GM12878 (cell line): ENCODE results near the gene AURKAIP1. TPM values are rescaled to one million over a fixed set of nuclear protein-coding genes. Genes with fewer than 3 reads are reported as not detected.
A peak's percentile ranks its signal among the peaks of the same experiment; 100 is the strongest.

Source experiments
- BHLHE40 ChIP-seq, 2 experiments: fragments of 450-650 bp in 1 of 2; IDR thresholded peaks; 2 replicates each; pipeline ENCODE4 v1.6.1; 2011 to 2017; ENCODE audit warnings: low read depth in 2 of 2, borderline replicate concordance in 1 of 2, improper control_type of control experiment in 1 of 2, low read length in 1 of 2, mild to moderate bottlenecking in 1 of 2
- CBFB ChIP-seq: IDR thresholded peaks from 2 replicates; pipeline ENCODE4 v1.6.1; 2016; ENCODE audit warnings: antibody characterized with exemption, low read depth
- CEBPB ChIP-seq, 2 experiments: fragments of 150-350 bp in 1 of 2; IDR thresholded peaks; 2 replicates each; pipeline ENCODE4 v1.6.1; 2012 to 2014; ENCODE audit warnings: low read depth in 2 of 2, low read length in 2 of 2, borderline replicate concordance in 1 of 2, inconsistent platforms in 1 of 2
- CREM ChIP-seq: IDR thresholded peaks from 2 replicates; pipeline ENCODE4 v1.6.1; 2014; ENCODE audit warnings: antibody characterized with exemption, low read depth
- EGR1 ChIP-seq, 2 experiments: IDR thresholded peaks; 1 replicate in 1 of 2; 2 replicates in 1 of 2; pipeline ENCODE4 v1.6.1; 2011 to 2012; ENCODE audit warnings: low read depth in 2 of 2, low read length in 2 of 2, borderline replicate concordance in 1 of 2, mild to moderate bottlenecking in 1 of 2, moderate library complexity in 1 of 2
- IKZF1 ChIP-seq: fragments of 450-650 bp; conservative IDR thresholded peaks from 2 replicates; pipeline ENCODE4 v1.6.1; 2017; ENCODE audit warnings: antibody characterized with exemption, mild to moderate bottlenecking
- LARP7 ChIP-seq: fragments of 450-650 bp; IDR thresholded peaks from 2 replicates; pipeline ENCODE4 v1.6.1; 2017; ENCODE audit warnings: mild to moderate bottlenecking
- MYB ChIP-seq: fragments of 150-350 bp; IDR thresholded peaks from 2 replicates; pipeline ENCODE4 v1.6.1; 2014; ENCODE audit warnings: mild to moderate bottlenecking, low read depth, low read length, borderline replicate concordance
- NBN ChIP-seq: fragments of 450-650 bp; IDR thresholded peaks from 2 replicates; pipeline ENCODE4 v1.6.1; 2016
- NFYA ChIP-seq: IDR thresholded peaks from 2 replicates; pipeline ENCODE4 v1.6.1; 2011; ENCODE audit warnings: low read depth, mild to moderate bottlenecking, low read length, improper control_type of control experiment, borderline replicate concordance
- NR2C1 ChIP-seq: fragments of 450-650 bp; IDR thresholded peaks from 2 replicates; pipeline ENCODE4 v1.6.1; 2017; ENCODE audit warnings: antibody characterized with exemption, mild to moderate bottlenecking, moderate library complexity
- NRF1 ChIP-seq: conservative IDR thresholded peaks from 2 replicates; pipeline ENCODE4 v1.6.1; 2011; ENCODE audit warnings: mild to moderate bottlenecking, low read depth, low read length, improper control_type of control experiment
- POLR2AphosphoS5 ChIP-seq: IDR thresholded peaks from 2 replicates; pipeline ENCODE4 v1.6.1; 2011; ENCODE audit warnings: mild to moderate bottlenecking, low read length, inconsistent platforms
- TAF1 ChIP-seq: IDR thresholded peaks from 2 replicates; pipeline ENCODE4 v1.6.1; 2011; ENCODE audit warnings: mild to moderate bottlenecking, low read depth, low read length, borderline replicate concordance
- YY1 ChIP-seq: IDR thresholded peaks from 2 replicates; pipeline ENCODE4 v1.6.1; 2011; ENCODE audit warnings: low read depth, mild to moderate bottlenecking, low read length
- ZNF207 ChIP-seq: fragments of 450-650 bp; IDR thresholded peaks from 2 replicates; pipeline ENCODE4 v1.6.1; 2014; ENCODE audit warnings: antibody characterized with exemption, mild to moderate bottlenecking, borderline replicate concordance
- polyA plus RNA-seq, 11 experiments: library from polyadenylated mRNA; depleted of rRNA in 4 of 11; unstranded in 6 of 11; stranded (reverse) in 5 of 11; fragments of >200 nt; fragmentation: Nextera tagmentation in 4 of 11; fragmentation: Illumina TruSeq in 1 of 11; extraction: Ambion mirVana in 4 of 11; extraction: Trizol in 1 of 11; gene quantifications; 1 replicate in 1 of 11; 2 replicates in 10 of 11; pipeline versions ENCODE4 v1.2.1 to v1.2.3, GENCODE V29; 2011 to 2016; ENCODE audit warnings: inconsistent platforms in 2 of 11, missing spikeins in 2 of 11, low read depth in 1 of 11
- total RNA-seq, 4 experiments: library from RNA; depleted of rRNA in 3 of 4; stranded (reverse); fragments of >200 nt in 3 of 4; fragmentation: Illumina TruSeq in 1 of 4; extraction: Trizol in 1 of 4; gene quantifications; 2 replicates each; pipeline versions ENCODE4 v1.2.1 to v1.2.3, GENCODE V29; 2013 to 2021
- TF ChIP-seq, protein P1 (sequence below): fragments of 450-650 bp; IDR thresholded peaks from 2 replicates; pipeline ENCODE4 v1.6.1; 2017; ENCODE audit warnings: antibody characterized with exemption, mild to moderate bottlenecking, moderate library complexity
- TF ChIP-seq, protein P2 (sequence below): IDR thresholded peaks from 2 replicates; pipeline ENCODE4 v1.6.1; 2011; ENCODE audit warnings: mild to moderate bottlenecking, low read depth, low read length, moderate library complexity; ENCODE audit not compliant: insufficient replicate concordance
- TF ChIP-seq, protein P3 (sequence below): IDR thresholded peaks from 2 replicates; pipeline ENCODE4 v1.6.1; 2011; ENCODE audit warnings: borderline replicate concordance, low read depth, mild to moderate bottlenecking, moderate library complexity, low read length; ENCODE audit not compliant: insufficient read depth, poor library complexity, severe bottlenecking
- TF ChIP-seq, protein P4 (sequence below): fragments of 450-650 bp; IDR thresholded peaks from 2 replicates; pipeline ENCODE4 v1.6.1; 2017; ENCODE audit warnings: mild to moderate bottlenecking, moderate library complexity

Gene AURKAIP1
- total and polyA plus RNA-seq, 10 of the 15 experiments (the other 5 are each of a cell fraction or from before 2014, with no cell fraction given): 6.5 to 366 (median 120) TPM

DNA sequence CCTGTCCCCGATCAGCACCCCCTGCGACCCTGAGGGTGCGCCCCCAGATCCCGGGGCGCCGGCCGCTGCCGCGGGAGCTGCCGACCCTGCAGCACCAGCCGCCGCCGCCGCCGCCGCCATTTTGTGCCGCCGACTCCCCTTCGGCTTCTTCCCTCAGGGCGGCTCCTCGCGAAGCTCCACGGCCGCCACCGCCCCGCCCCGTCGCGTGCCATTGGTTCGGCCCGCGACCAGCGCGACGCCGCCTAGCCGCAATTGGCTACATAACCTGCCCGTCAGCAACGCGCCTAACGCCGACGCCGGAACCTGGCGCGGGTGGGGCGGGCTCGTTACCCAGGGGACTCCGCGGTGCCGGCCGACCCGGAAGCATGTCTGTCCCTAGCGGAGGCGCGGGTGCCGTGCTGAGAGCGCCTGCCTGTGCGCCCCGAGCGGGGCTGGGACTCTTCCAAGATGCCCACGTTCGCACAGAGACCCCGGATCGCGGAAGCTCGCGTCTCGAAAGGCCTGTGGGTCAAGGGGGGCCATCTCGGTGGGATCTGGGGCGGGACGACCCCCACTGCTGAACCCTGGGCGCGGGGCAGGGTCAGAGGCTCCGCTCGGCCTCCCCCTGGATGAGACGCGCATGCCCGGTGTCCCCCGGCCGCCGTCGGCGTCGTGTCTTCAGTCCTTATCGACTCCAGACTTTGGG, 24.3 kb upstream of the AURKAIP1 start, which contains the start of gene CCNL2 (continued):
- peak; percentile 85 for TF ChIP-seq POLR2AphosphoS5
- no peak; the same call in 1 of the 2 replicates for TF ChIP-seq NRF1
- peak in 1 of 2 experiments; percentile 52; a peak in 1 of 3 replicates for TF ChIP-seq EGR1 (IDR thresholded peaks at IDR 0.05; ENCODE audit: borderline replicate concordance in 1 of 2, low read depth in 2 of 2, low read length in 2 of 2)
- TF ChIP-seq MYB: no peak
- TF ChIP-seq, protein P1, sequence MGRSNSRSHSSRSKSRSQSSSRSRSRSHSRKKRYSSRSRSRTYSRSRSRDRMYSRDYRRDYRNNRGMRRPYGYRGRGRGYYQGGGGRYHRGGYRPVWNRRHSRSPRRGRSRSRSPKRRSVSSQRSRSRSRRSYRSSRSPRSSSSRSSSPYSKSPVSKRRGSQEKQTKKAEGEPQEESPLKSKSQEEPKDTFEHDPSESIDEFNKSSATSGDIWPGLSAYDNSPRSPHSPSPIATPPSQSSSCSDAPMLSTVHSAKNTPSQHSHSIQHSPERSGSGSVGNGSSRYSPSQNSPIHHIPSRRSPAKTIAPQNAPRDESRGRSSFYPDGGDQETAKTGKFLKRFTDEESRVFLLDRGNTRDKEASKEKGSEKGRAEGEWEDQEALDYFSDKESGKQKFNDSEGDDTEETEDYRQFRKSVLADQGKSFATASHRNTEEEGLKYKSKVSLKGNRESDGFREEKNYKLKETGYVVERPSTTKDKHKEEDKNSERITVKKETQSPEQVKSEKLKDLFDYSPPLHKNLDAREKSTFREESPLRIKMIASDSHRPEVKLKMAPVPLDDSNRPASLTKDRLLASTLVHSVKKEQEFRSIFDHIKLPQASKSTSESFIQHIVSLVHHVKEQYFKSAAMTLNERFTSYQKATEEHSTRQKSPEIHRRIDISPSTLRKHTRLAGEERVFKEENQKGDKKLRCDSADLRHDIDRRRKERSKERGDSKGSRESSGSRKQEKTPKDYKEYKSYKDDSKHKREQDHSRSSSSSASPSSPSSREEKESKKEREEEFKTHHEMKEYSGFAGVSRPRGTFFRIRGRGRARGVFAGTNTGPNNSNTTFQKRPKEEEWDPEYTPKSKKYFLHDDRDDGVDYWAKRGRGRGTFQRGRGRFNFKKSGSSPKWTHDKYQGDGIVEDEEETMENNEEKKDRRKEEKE: no peak
- TF ChIP-seq, protein P2, sequence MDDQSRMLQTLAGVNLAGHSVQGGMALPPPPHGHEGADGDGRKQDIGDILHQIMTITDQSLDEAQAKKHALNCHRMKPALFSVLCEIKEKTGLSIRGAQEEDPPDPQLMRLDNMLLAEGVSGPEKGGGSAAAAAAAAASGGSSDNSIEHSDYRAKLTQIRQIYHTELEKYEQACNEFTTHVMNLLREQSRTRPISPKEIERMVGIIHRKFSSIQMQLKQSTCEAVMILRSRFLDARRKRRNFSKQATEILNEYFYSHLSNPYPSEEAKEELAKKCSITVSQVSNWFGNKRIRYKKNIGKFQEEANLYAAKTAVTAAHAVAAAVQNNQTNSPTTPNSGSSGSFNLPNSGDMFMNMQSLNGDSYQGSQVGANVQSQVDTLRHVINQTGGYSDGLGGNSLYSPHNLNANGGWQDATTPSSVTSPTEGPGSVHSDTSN: peak; percentile 98
- peak; percentile 79; the same call in 1 of the 2 replicates for TF ChIP-seq ZNF207
- TF ChIP-seq IKZF1: peak; percentile 85
- peak; percentile 47 for TF ChIP-seq NFYA
- TF ChIP-seq CBFB: peak; percentile 68; the same call in 1 of the 2 replicates
- peak; percentile 91 for TF ChIP-seq CREM
- TF ChIP-seq NR2C1: peak; percentile 89
- TF ChIP-seq, protein P3, sequence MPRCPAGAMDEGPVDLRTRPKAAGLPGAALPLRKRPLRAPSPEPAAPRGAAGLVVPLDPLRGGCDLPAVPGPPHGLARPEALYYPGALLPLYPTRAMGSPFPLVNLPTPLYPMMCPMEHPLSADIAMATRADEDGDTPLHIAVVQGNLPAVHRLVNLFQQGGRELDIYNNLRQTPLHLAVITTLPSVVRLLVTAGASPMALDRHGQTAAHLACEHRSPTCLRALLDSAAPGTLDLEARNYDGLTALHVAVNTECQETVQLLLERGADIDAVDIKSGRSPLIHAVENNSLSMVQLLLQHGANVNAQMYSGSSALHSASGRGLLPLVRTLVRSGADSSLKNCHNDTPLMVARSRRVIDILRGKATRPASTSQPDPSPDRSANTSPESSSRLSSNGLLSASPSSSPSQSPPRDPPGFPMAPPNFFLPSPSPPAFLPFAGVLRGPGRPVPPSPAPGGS: peak; percentile 23
- no peak for TF ChIP-seq CEBPB (IDR thresholded peaks at IDR 0.05; ENCODE audit: borderline replicate concordance in 1 of 2, low read depth in 2 of 2, low read length in 2 of 2)
- TF ChIP-seq, protein P4, sequence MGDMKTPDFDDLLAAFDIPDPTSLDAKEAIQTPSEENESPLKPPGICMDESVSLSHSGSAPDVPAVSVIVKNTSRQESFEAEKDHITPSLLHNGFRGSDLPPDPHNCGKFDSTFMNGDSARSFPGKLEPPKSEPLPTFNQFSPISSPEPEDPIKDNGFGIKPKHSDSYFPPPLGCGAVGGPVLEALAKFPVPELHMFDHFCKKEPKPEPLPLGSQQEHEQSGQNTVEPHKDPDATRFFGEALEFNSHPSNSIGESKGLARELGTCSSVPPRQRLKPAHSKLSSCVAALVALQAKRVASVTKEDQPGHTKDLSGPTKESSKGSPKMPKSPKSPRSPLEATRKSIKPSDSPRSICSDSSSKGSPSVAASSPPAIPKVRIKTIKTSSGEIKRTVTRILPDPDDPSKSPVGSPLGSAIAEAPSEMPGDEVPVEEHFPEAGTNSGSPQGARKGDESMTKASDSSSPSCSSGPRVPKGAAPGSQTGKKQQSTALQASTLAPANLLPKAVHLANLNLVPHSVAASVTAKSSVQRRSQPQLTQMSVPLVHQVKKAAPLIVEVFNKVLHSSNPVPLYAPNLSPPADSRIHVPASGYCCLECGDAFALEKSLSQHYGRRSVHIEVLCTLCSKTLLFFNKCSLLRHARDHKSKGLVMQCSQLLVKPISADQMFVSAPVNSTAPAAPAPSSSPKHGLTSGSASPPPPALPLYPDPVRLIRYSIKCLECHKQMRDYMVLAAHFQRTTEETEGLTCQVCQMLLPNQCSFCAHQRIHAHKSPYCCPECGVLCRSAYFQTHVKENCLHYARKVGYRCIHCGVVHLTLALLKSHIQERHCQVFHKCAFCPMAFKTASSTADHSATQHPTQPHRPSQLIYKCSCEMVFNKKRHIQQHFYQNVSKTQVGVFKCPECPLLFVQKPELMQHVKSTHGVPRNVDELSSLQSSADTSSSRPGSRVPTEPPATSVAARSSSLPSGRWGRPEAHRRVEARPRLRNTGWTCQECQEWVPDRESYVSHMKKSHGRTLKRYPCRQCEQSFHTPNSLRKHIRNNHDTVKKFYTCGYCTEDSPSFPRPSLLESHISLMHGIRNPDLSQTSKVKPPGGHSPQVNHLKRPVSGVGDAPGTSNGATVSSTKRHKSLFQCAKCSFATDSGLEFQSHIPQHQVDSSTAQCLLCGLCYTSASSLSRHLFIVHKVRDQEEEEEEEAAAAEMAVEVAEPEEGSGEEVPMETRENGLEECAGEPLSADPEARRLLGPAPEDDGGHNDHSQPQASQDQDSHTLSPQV: no peak
- TF ChIP-seq NBN: no peak
- peak; percentile 89; the same call in 1 of the 2 replicates for TF ChIP-seq LARP7
- TF ChIP-seq BHLHE40 (IDR thresholded peaks at IDR 0.05; ENCODE audit: borderline replicate concordance in 1 of 2, low read depth in 2 of 2, low read length in 1 of 2): peak; percentile 70 to 93
- TF ChIP-seq YY1: peak; percentile 96
- peak; percentile 78; the same call in 1 of the 2 replicates for TF ChIP-seq TAF1
